GM21737 (cell line): Measurements from ENCODE around the gene CC2D2A.

Source experiments
- ATAC-seq: cut with Tn5 transposase; IDR thresholded peaks from one replicate; pipeline ENCODE4 v1.9.1; 2021; ENCODE audit warnings: mild to moderate bottlenecking, moderate library complexity; ENCODE audit not compliant: unreplicated experiment

CC2D2A gene

DNA sequence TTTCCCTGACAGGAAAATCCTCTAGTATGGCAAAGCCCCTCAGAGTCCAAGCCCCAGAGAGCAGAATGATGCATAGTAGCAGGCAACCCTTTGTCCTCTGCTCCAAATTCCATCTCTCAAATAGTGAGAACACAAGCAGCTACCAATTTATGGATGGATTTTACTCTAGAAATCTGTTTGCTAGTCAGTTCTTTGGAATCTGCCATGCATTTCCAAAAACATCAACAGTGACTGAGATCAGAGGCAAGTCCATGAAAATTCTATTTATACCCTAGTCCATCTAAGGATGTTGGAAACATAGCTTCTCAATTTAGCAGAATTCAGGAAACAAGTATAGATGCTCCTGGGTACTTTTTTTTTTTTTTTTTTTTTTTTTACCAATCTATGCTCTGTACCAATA lies 10.0 kb upstream of the CC2D2A start:
- no peak for ATAC-seq

DNA sequence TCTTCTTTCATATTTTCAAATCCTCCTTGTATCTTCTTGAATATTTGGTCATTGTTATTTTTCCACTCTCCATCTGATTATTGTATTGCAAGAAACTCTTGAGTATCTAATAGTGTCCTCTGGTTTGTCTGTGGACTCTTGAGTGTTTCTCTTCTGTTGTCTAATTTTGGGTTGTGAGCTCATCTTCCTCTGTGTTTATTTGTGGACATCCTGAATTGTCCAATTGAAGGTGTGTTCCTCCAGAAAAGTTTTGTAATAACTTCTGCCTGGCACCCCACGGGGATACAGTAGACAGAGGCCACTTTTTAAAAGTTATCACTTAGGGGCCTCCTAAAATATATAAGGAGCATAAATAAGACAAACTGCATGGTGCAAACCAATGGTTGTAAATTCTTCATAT lies 3.1 kb upstream of the CC2D2A start:
- ATAC-seq: no peak

DNA sequence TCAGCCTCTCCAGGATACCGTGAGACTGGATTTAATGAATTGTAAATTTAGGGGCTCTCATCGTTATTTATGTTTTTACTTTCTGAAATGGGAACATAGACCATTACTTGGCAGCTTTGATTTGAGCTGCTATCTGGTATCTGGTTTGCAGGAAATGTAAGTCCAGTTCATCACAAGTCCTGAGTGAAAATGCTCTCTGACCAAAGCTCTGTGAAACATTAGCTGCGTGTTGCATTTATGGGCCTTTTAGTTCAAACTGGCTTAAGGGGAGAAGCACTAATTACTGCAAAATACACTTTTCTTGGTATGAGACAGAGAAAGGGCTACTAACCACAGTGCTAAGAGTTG lies 420 bp downstream of the CC2D2A start:
- ATAC-seq: no peak

DNA sequence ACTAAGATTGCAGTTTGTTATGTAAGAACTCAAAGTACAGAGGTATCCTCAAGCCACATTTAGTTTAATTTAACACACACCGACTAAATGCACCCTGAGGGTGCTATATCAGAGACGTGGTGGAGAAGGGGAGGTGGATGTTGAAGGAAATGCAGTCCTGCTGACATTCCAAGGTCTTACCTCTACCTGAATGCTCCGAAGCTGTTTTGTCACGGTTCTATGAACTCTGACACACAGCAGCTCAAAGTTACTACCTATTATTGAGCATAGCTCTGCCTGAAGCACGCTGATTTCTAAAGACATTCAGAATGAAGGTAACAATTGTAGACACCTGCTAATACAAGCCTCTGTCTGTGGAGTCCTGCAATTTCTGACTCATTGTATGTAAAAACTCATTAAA lies 6.7 kb downstream of the CC2D2A start:
- ATAC-seq: no peak

DNA sequence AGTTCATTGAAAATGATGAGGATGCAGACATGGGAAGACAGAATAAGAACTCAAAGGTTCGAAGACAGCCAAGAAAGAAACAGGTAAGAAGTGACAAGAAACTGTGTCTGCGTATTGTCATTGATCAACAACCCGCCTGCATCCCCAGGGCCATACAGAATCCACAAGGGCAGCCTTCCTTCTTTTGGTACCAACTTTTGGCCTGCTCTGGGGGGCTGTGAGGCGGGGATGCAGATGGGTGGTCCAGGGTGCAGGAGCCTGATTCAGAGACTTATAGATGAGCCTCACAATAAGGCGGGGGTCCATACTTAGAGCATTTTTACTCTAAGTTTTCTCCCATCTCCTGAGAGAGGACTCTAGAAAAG lies 9.0 kb downstream of the CC2D2A start:
- no peak for ATAC-seq

DNA sequence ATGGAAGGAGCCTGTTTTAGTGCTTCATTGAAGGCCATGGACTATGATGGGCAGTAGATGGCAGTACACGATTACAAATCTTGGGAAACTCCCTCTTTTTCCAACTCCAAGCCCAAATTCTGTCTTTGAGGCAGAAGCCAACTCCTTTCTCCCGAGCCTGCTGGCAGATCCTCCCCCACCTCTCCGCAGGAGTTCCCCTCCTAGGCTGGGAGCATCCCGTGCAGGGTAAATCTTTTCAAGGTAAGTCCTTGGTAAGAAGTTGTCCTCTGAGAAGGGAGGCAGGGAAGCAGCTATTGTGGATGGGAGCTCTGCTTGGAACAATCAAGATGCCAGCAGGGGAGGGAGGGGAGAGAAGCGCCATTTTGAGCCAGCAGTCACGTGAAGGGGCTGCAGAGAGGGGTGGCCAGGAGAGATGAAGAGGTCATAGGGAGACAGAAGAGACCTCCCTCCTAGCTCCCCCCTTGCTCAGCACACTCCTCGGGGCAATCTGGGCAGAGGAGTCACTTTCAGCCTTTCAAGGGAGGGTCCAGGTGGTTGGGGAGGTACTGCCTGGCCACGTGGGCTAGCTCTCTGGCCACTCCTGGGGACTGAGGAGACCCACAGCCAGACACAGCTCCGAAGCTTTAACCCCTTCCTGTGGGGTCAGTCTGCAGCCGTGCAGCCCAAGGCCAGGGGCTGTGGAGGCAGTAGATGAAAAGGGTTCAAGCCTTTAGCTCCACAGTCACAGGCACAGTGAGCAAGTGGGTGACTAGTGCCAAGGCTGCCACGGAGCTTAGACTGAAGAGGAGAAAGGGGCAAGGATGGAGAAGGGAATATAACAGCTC lies 9.6 kb downstream of the CC2D2A start:
- ATAC-seq: no peak

DNA sequence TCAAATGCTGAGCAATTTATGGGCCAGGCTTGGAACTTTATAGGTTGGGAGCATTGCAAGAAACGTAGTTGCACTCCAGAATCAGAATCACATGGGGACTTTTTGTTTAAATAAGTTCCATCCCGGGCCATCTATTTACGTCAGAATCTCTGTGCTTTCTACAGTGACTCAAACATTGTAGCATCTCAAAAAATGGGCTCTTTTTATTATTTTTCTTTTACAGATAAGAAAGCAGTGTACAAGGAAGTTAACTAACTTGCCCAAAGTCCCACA lies 10.2 kb downstream of the CC2D2A start:
- no peak for ATAC-seq

DNA sequence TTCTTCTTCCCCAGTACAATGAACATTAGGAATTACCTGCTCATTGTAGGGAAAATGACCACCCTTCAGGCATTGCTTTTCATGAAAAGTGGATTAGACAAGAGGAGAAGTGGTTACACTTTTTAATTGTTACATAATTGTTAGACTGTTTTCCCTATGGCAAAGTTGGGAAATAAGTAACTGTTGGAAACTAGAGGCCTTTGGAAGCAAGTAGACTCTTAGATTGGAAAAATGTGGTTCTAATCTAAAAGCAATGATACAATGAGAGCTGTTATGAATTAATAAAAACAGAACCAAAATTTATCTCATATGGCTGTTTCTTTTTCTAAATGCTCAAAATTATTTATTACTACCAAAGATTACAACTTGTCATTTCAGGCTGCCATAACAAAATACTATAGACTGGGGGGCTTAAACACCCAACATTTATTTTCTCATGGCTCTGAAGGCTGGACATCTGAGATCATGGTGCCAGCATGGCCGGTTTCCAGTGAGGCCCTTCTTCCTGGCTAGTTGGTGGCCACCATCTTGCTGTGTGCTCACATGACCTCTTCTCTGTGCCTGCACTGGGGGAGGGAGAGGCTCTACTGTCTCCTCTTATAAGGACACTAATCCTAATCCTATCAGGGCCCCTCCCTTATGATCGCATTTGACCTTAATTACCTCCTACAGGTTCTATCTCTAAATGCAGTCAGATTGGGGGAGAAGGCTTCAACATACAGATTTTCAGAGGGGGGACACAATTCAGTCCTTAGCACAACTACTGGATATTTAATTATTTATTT lies 12.5 kb downstream of the CC2D2A start:
- no peak for ATAC-seq

DNA sequence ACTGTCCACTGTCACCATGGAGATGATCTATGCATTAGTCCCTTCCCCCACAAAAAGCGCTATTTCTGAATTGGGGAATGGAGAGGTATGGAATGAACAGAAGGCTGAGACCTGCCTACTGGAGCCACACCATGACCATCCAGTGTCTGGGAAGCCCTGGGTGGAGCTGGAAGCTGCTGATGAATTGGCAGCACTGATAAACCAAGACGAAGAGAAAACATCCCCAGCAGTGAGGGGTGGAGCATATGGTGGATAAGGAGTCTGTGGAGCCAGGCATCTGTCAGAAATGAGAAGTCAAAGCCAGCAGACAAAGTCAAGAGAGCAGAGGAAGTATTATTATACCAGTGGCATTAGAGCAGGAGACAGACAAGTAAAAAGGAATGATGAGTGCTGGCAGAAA lies 13.2 kb downstream of the CC2D2A start:
- ATAC-seq: no peak

DNA sequence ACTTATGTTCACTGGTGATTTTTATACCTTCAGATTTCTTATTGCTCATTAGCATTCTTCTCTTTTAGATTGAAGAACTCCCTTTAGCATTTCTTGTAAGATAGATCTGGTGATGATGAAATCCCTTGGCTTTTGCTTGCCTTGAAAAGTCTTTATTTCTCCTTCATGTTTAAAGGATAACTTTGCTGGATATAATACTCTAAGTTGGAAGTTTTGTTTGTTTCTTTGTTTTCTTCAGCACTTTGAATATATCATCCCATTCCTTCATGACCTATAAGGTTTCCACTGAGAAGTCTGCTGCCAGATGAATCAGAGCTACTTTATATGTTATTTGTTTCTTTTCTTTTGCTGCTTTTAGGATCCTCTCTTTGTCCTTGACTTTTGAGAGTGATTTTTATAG lies 18.5 kb downstream of the CC2D2A start:
- no peak for ATAC-seq

DNA sequence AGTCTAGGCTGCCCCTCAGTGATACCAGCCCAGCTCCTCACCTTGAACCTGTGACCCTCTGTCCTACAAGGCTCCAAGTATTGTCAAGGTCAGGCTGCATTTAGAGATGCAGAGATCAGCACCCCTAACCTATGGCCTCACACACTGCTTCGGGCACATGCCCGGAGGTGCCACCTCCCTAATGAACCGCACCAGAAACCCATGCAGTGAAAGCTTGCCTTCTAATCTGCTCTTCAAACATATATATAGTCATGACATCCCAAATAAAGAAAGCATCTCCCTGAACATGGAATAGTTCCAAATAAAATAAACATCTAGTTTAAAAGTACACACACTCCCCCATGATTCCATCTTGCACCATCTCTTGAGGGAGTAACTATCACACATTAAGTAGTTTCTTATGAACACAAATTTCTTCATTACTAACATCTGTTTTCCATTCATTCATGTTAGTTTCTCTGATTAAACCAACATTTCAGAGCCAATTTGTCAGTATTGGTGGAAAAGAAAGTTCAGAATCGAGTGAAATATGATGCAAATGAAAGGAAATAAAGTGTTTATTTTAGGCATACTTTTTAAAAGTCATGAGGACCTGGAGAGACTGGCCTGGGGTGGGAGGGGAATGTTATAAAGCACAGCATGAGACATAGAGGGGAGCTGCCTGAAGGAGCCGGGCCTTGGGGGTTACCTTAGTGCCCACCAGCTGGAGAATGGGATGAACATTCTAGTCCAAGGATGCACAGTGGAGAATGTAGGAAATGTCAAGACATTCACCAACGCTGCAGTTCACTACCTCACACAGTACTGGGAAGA lies 19.2 kb downstream of the CC2D2A start:
- no peak for ATAC-seq

DNA sequence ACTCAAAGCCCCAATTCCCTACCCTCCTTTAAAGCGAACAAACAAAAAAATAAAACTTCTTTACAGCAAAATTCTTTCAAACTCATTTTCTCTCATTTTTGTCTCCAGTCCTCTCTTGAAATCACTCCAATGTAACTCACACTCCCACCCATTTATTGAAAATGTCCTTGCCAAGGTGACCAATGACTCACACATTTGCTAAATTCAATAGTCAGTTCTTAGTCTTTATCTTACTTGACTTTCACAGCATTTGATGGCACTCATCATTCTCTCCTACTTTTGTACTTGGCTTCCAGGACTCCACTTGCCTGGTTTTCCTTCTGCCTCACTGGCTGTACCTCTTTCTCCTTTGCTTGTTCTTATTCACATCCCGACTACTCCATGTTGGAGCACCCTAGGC lies 19.9 kb downstream of the CC2D2A start:
- no peak for ATAC-seq

DNA sequence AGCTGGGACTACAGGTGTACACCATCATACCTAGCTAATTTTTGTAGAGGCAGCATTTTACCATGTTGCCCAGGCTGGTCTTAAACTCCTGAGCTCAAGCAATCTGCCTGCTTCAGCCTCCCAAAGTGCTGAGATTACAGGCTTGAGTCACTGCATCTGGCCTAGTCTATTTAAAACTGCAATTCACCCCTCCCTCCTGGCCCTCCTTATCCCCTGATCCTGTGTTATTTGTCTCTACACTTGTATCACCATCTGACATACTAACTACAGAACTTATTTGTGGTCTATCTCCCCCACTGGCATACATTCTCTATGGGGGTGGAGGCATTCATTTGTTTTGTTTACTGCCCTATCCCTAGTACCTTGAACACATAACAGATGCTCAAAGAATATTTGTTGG lies 23.7 kb downstream of the CC2D2A start:
- ATAC-seq: no peak

DNA sequence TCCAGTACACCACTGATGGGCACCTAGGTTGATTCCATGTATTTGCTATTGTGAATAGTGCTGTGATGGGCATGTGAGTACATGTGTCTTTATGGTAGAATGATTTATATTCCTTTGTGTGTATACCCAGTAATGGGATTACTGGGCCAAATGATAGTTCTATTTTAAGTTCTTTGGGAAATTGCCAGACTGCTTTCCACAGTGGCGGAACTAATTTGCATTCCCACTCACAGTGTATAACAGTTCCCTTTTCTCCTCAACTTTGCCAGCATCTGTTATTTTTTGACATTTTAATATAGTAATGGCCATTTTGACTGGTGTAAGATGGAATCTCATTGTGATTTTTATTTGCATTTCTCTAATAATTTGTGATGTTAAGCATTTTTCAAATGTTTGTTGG lies 25.9 kb downstream of the CC2D2A start:
- ATAC-seq: no peak

DNA sequence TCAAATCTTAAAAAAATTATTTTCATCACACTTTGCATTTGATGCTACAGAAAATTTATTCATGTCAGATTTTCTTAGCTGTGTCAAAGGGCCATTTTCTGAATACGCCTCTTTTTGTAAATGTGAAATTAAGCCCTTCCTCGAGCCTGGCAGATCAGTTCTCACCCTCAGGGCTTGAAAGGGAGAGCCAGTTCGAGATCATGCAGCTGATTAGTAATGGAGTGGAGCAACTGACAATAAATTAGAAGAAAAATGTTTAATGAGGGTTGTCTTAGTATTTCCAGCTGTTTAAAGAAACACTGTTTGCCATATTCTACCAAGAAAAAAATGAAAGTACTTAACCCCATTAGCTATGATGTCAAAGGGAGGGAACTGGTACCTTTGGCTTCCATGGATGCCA lies 28.7 kb downstream of the CC2D2A start:
- ATAC-seq: no peak

DNA sequence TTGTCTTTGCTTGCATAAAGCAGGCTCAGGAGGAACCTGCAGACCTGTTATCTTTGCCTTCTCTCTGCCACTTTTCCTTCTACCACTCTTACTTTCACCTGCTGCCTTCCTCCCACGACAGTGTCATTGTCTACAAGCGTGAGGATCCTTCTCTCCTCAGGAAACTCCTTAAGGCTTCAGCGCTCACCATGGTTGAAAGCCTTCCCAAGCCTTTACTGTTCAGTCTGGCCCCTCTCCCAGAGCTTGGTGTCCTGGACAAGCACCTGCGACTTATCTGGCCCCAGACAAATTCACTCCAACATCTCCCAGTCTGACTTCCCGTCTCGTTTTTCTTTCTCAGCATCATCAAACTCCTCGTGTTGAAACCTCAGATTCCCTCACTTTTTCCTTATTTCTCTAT lies 31.0 kb downstream of the CC2D2A start:
- no peak for ATAC-seq

DNA sequence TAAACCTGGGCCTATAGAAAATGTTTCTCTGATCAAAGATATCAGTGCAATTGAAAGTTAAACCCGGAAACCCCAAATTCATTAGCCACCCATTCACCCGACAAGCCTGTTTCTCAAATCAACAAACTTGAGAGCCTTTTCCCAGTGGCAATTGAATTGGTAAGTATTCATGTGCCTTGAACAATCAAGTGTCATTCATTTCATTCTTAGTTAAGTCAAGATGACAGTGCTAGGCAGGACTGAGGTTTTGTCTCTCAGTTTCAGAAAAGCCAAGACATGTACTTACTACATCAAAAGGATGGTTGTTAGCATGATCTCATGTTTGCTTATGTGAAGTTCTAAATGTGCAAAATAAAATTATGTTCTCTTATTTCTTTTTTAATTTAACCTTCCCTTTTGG lies 32.3 kb downstream of the CC2D2A start:
- no peak for ATAC-seq

DNA sequence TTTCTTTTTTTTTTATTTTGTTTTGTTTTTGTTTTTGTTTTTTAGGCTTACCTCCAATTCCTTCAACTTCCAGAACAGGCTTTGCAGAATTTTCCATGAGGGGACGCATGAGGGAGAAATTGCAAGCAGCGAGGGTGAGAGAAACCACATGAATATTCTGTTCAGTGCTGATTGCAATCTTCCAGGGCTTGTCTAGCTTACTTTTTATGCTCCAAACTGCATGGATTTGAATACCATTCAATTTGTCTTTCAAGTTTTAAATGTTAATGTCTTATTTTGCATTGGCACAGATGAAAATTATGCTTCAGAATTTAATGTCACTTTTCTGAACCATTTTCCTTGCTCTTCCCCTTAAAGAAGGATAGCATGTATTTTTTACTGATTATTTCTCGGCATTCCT lies 32.7 kb downstream of the CC2D2A start:
- ATAC-seq: no peak

DNA sequence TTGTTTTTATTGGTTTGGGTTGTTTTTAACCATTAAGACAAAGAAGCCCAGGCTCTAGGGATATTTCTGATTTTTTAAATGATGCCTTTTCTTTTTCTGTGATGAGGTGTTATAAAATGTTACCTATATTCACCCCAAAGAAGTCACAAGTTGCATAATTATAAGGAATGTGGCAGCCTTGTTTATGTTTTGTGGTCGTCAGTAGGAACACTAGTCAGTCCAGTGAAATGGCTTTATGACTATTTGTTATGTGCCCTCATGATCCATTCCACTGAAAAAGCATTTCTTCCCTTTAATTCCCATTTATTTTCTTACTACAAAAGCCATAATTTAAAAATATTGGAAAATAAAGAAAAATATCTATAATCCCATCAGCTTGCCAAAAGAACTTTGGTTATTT lies 34.4 kb downstream of the CC2D2A start:
- no peak for ATAC-seq

DNA sequence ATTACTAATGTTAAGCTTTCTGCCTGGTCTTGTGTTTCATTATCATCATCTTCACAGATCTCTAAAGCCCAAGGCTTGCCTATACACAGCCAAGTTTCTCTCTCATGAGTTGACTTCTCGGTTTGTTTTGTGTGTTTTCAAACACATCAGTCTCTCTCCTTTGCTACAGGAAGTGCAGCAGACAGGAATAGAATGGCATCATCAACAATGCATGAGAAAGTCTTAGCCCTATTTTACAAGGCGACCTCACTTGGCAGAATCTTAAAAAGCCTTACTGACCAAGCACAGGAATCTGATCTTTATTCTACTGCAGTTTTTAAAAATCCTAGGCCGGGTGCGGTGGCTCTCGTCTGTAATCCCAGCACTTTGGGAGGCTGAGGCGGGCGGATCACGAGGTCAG lies 36.8 kb downstream of the CC2D2A start:
- no peak for ATAC-seq

DNA sequence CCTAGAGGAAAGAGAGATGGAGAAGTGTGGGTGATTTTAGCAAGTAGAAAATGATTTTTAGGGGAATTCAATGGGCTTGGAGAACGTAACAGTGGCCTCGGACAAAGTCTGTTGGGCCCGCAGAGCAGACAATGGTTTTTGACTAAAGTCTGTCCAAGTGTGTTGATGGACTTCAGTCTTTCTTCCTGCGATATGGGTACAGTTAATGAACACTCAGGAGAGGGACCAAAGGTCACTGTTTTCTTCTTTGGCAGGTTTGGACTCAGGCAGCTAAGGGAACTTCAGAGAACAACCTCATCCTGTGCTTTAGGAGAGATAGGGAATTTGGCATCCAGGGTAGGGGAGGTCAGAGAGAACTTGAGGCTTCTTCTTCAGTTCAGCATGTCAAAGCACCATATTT lies 38.0 kb downstream of the CC2D2A start:
- no peak for ATAC-seq

DNA sequence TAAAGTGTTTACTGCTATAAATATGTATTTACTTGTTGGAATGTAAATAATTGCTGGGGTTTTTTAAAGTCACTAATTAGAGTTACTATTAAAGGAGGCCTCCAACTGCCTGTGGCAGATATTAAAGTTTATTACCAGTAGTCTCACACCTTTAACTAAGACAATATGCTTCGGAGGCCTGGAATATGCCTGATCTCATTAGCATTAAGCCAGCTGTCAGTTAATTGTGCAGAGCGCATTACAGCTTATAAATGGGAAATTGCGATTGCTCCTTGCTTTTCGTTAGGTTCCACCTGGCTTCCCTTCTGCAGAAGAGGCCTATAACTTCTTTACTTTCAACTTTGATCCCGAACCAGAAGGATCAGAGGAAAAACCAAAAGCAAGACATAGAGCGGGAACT lies 41.3 kb downstream of the CC2D2A start:
- ATAC-seq: no peak
